ENCODE results near the gene ASXL1.

The ASXL1 gene

DNA sequence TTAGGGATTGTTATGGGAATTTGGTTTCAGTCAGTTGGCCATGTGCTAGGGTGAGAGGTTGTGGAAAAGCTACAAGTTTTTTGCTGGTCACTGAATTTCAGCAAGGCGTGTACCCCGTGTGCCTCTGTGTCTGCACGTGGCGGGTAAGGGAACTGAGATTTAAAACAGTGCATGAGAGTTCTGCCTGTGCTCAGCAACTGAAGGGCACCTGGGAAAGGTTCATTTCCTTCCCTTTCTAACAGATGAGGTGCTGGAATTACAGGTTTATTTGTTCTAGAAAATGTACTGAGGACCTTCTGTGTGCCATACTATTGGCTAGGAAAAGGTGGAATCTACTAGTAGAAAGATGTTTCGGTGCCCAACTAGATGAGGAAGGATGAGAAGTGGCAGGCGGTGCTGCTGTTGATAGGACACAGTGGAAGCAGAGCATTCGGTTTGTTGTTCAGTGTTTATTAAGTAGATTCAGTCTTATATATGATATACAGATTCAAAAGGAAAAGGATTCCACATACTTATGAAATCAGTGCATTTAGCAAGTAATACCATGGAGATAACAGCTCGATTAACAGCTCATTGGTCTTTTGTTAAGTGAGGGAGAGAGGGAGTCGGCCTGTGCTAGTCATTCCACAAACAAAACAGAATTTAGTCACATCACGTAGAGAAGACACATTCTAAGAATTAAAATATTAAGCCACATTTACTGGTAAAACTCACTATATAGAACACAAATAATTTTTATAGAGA lies 84.7 kb downstream of the ASXL1 start:
- H3K36me3 ChIP-seq (ENCODE audit: control insufficient read depth in 1 of 2, insufficient read depth in 2 of 2, low read length in 2 of 2): peaks cover 35 to 53% of the 10 kb centered on the region in 2 experiments
- no CpG with 5 or more reads among the region's 10 CpGs for WGBS (ENCODE audit: extremely low coverage, insufficient coverage, insufficient read length)
- no peak overlapping the region for H2BK12ac ChIP-seq (ENCODE audit: low read length)

DNA sequence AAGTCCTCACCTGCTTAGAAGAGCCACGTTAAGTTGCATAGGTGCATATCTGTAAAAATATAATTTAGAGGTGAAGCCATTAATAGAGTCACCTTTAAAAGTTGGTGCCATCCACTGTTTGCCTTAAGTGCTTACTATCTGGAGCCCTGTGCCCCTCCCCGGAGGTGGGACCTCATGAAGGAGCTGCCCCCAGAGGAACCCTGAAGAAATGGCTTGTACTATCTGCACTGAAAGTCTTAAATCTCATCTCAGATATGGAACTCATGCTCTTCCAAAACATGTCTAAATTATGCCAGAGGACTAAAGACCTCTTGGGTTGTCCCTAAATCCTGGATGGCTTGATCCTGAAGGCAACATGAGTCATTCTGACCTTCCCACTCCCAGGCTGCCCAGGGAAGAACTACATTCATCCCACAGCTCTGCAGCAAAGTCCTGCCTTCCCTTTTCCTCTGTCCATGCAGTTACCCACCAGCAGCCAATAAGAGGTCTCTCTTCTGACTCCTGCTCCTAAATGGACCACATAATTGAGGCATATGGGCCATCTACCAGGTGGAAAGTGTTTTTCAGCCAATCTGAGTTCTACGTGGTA lies 85.3 kb downstream of the ASXL1 start:
- no peak overlapping the region for H2BK5ac ChIP-seq (ENCODE audit: low read depth, low read length, poor library complexity)
- H3K9me3 ChIP-seq (ENCODE audit: insufficient read depth, low read depth, low read length): no peaks in the 10 kb centered on the region
- H3K14ac ChIP-seq (ENCODE audit: low read length): no peak overlapping the region
- H3K23ac ChIP-seq (ENCODE audit: low read length): no peak overlapping the region
- no peak overlapping the region for H4K91ac ChIP-seq (ENCODE audit: low read depth, low read length)
- no peak for DNase-seq
- no peak overlapping the region for H4K12ac ChIP-seq (ENCODE audit: low read depth, low read length)
- WGBS (ENCODE audit: extremely low coverage, insufficient coverage, insufficient read length): 100% methylated on average over 1 of the region's 3 CpGs
- H2AFZ ChIP-seq (ENCODE audit: insufficient read depth, low read length, poor library complexity): no peak overlapping the region
- H3K27ac ChIP-seq (ENCODE audit: low read depth, low read length): no peak overlapping the region
- H3K4me3 ChIP-seq (ENCODE audit: low read depth, low read length): no peak overlapping the region
- no peak overlapping the region for H4K8ac ChIP-seq (ENCODE audit: low read depth, low read length)
- H2BK120ac ChIP-seq (ENCODE audit: insufficient read depth, low read length, poor library complexity): no peak overlapping the region
- H2BK12ac ChIP-seq (ENCODE audit: low read length): no peak overlapping the region
- H3K18ac ChIP-seq (ENCODE audit: low read length): no peak overlapping the region
- H3K79me1 ChIP-seq (ENCODE audit: low read length): peaks cover 4% of the 10 kb centered on the region
- peaks cover 19 to 29% of the 10 kb centered on the region in 2 experiments for H3K4me1 ChIP-seq (ENCODE audit: control insufficient read depth in 1 of 2, insufficient read depth in 2 of 2, low read length in 2 of 2)
- H3K9ac ChIP-seq (ENCODE audit: low read length): no peak overlapping the region
- H3K27me3 ChIP-seq (ENCODE audit: insufficient read depth, low read length): no peaks in the 10 kb centered on the region
- H2AK5ac ChIP-seq (ENCODE audit: low read length): no peak overlapping the region
- no peak overlapping the region for H3K4me2 ChIP-seq (ENCODE audit: low read length)
- no peak overlapping the region for H3K4ac ChIP-seq (ENCODE audit: low read depth, low read length)
- peaks cover 39 to 55% of the 10 kb centered on the region in 2 experiments for H3K36me3 ChIP-seq (ENCODE audit: control insufficient read depth in 1 of 2, insufficient read depth in 2 of 2, low read length in 2 of 2)
- H3K79me2 ChIP-seq (ENCODE audit: control insufficient read depth, insufficient read depth, low read length, poor library complexity): no peaks in the 10 kb centered on the region

More for the DNA sequence above, 84.7 kb downstream of the ASXL1 start:
- peaks cover 4% of the 10 kb centered on the region for H3K79me1 ChIP-seq (ENCODE audit: low read length)
- peaks cover 2% of the 10 kb centered on the region for H3K9me3 ChIP-seq (ENCODE audit: insufficient read depth, low read depth, low read length)
- DNase-seq: no peak
- H2AK5ac ChIP-seq (ENCODE audit: low read length): no peak overlapping the region
- no peaks in the 10 kb centered on the region for H3K27me3 ChIP-seq (ENCODE audit: insufficient read depth, low read length)
- no peaks in the 10 kb centered on the region for H3K79me2 ChIP-seq (ENCODE audit: control insufficient read depth, insufficient read depth, low read length, poor library complexity)
- H3K14ac ChIP-seq (ENCODE audit: low read length): no peak overlapping the region
- peaks cover 19 to 29% of the 10 kb centered on the region in 2 experiments for H3K4me1 ChIP-seq (ENCODE audit: control insufficient read depth in 1 of 2, insufficient read depth in 2 of 2, low read length in 2 of 2)
- H3K18ac ChIP-seq (ENCODE audit: low read length): no peak overlapping the region
- no peak overlapping the region for H4K8ac ChIP-seq (ENCODE audit: low read depth, low read length)
- H3K9ac ChIP-seq (ENCODE audit: low read length): no peak overlapping the region
- no peak overlapping the region for H4K12ac ChIP-seq (ENCODE audit: low read depth, low read length)
- H3K27ac ChIP-seq (ENCODE audit: low read depth, low read length): no peak overlapping the region
- no peak overlapping the region for H2AFZ ChIP-seq (ENCODE audit: insufficient read depth, low read length, poor library complexity)
- H2BK120ac ChIP-seq (ENCODE audit: insufficient read depth, low read length, poor library complexity): no peak overlapping the region
- H3K4me2 ChIP-seq (ENCODE audit: low read length): no peak overlapping the region
- no peak overlapping the region for H3K4me3 ChIP-seq (ENCODE audit: low read depth, low read length)
- H2BK5ac ChIP-seq (ENCODE audit: low read depth, low read length, poor library complexity): no peak overlapping the region
- no peak overlapping the region for H4K91ac ChIP-seq (ENCODE audit: low read depth, low read length)
- H3K23ac ChIP-seq (ENCODE audit: low read length): no peak overlapping the region
- H3K4ac ChIP-seq (ENCODE audit: low read depth, low read length): no peak overlapping the region

DNA sequence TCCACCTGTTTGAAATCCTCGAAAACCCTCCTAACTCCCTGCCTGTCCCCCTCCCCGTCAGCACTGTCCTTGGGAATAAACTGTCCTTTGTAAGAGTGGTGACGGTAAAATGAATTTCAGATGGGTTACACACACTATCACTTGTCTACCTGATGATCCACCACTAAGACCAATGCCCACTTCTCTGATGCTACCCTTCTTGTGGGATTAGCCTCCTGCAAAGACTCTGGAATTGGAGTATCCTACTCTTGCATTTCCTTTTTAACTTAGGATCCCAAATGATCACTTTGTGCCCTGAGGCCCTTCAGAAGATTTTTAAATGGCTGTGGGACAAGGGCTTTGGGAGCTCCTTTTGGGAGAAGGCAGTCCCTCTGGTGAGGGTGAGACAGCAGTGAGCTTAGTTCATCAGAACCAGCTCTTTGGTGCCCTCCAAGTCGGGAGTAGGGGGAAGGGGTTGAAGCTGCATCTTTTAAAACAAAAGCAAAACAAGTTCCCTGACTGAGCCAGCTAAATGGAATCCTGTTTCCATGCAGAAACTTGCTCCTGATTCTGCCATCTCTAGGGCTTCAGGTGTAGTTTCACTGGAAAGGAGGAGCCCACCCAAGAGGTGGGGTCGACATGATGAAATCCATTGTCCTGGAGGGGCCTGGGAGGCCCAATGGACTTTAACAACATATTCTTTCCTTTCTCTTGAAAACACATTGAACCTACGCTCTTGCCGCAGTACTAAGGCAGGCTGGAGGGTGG lies 86.5 kb downstream of the ASXL1 start:
- Histone ChIP-seq H3K79me1 (ENCODE audit: low read length) (peaks cover 4% of the 10 kb centered on the region), H4K12ac (ENCODE audit: low read depth, low read length) (no peak overlapping the region), H4K91ac (ENCODE audit: low read depth, low read length) (no peak overlapping the region), H3K36me3 (ENCODE audit: control insufficient read depth in 1 of 2, insufficient read depth in 2 of 2, low read length in 2 of 2) (peaks cover 37 to 53% of the 10 kb centered on the region in 2 experiments), H3K14ac (ENCODE audit: low read length) (no peak overlapping the region), H3K4me1 (ENCODE audit: control insufficient read depth in 1 of 2, insufficient read depth in 2 of 2, low read length in 2 of 2) (peaks cover 19 to 30% of the 10 kb centered on the region in 2 experiments), H3K27me3 (ENCODE audit: insufficient read depth, low read length) (no peaks in the 10 kb centered on the region), H3K4ac (ENCODE audit: low read depth, low read length) (no peak overlapping the region), H4K8ac (ENCODE audit: low read depth, low read length) (no peak overlapping the region), H2BK120ac (ENCODE audit: insufficient read depth, low read length, poor library complexity) (no peak overlapping the region), H3K4me3 (ENCODE audit: low read depth, low read length) (no peak overlapping the region), H3K79me2 (ENCODE audit: control insufficient read depth, insufficient read depth, low read length, poor library complexity) (no peaks in the 10 kb centered on the region), H2AK5ac (ENCODE audit: low read length) (no peak overlapping the region), H2BK12ac (ENCODE audit: low read length) (no peak overlapping the region), H3K9ac (ENCODE audit: low read length) (no peak overlapping the region), H2AFZ (ENCODE audit: insufficient read depth, low read length, poor library complexity) (no peak overlapping the region), H2BK5ac (ENCODE audit: low read depth, low read length, poor library complexity) (no peak overlapping the region), H3K9me3 (ENCODE audit: insufficient read depth, low read depth, low read length) (no peaks in the 10 kb centered on the region), H3K18ac (ENCODE audit: low read length) (no peak overlapping the region), H3K23ac (ENCODE audit: low read length) (no peak overlapping the region), H3K27ac (ENCODE audit: low read depth, low read length) (no peak overlapping the region), H3K4me2 (ENCODE audit: low read length) (no peak overlapping the region)
- WGBS (ENCODE audit: extremely low coverage, insufficient coverage, insufficient read length): no CpG with 5 or more reads among the region's 7 CpGs
- no peak for DNase-seq

DNA sequence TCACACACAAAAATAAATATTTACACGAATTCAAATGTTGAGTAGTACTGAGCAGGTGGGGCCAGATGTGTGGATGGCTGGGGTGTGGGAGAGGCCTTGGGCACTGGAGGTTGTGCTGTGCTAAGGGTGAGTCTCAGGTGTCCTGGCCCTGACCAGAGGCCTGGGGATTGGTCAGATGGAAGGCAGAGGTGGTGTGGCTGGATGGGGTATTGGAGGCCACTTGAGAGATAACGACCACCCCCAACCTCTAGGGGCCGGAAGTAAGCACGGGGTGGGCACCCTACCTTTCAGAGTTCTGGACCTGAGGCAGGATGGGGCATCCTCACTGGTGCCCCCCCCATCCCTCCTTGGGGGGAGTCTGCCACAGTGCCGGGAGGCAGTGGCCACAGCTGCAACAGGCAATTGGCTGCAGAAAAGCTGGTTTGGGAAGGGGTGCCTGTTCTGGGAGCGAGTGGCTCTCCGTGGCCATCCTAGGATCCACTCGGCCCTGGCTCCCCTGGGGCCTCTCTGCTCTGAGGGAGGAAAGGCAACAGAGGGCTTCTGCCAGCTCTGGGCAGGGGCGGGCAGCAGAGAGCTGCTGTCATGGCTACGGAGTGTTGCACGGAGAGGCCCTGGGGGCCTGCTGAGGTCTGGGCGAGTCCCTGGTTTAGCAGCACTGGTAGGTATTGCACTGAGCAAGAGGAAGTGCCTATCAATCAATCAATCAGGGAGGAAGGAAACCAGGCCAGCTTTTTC lies 87.6 kb downstream of the ASXL1 start:
- H3K14ac ChIP-seq (ENCODE audit: low read length): no peak overlapping the region
- H2AK5ac ChIP-seq (ENCODE audit: low read length): no peak overlapping the region
- H3K27me3 ChIP-seq (ENCODE audit: insufficient read depth, low read length): no peaks in the 10 kb centered on the region
- H3K4me1 ChIP-seq (ENCODE audit: control insufficient read depth in 1 of 2, insufficient read depth in 2 of 2, low read length in 2 of 2): peaks cover 25 to 37% of the 10 kb centered on the region in 2 experiments
- peaks cover 4% of the 10 kb centered on the region for H3K79me1 ChIP-seq (ENCODE audit: low read length)
- peak overlapping the region; percentile 19 for H3K27ac ChIP-seq (ENCODE audit: low read depth, low read length)
- H3K4ac ChIP-seq (ENCODE audit: low read depth, low read length): no peak overlapping the region
- peak overlapping the region; percentile 29 for H3K18ac ChIP-seq (ENCODE audit: low read length)
- H2BK5ac ChIP-seq (ENCODE audit: low read depth, low read length, poor library complexity): no peak overlapping the region
- no peaks in the 10 kb centered on the region for H3K9me3 ChIP-seq (ENCODE audit: insufficient read depth, low read depth, low read length)
- H3K4me3 ChIP-seq (ENCODE audit: low read depth, low read length): no peak overlapping the region
- no peak for DNase-seq
- no peak overlapping the region for H4K12ac ChIP-seq (ENCODE audit: low read depth, low read length)
- H4K91ac ChIP-seq (ENCODE audit: low read depth, low read length): no peak overlapping the region
- no peak overlapping the region for H3K9ac ChIP-seq (ENCODE audit: low read length)
- H2AFZ ChIP-seq (ENCODE audit: insufficient read depth, low read length, poor library complexity): no peak overlapping the region
- no peak overlapping the region for H3K4me2 ChIP-seq (ENCODE audit: low read length)
- no CpG with 5 or more reads among the region's 12 CpGs for WGBS (ENCODE audit: extremely low coverage, insufficient coverage, insufficient read length)
- no peak overlapping the region for H4K8ac ChIP-seq (ENCODE audit: low read depth, low read length)
- H3K36me3 ChIP-seq (ENCODE audit: control insufficient read depth in 1 of 2, insufficient read depth in 2 of 2, low read length in 2 of 2): peaks cover 45 to 60% of the 10 kb centered on the region in 2 experiments
- H2BK120ac ChIP-seq (ENCODE audit: insufficient read depth, low read length, poor library complexity): no peak overlapping the region
- H3K79me2 ChIP-seq (ENCODE audit: control insufficient read depth, insufficient read depth, low read length, poor library complexity): no peaks in the 10 kb centered on the region
- no peak overlapping the region for H2BK12ac ChIP-seq (ENCODE audit: low read length)
- H3K23ac ChIP-seq (ENCODE audit: low read length): no peak overlapping the region

Measured in trophoblast cell (in vitro differentiated cells and primary cell).